ENCODE data around the gene CUX1. TPM values are rescaled to one million over a fixed set of nuclear protein-coding genes. Genes with fewer than 3 reads are reported as not detected.

Gene CUX1
- total RNA-seq, 2 donors from 2014 or later = 42.0 to 47.5 TPM

DNA sequence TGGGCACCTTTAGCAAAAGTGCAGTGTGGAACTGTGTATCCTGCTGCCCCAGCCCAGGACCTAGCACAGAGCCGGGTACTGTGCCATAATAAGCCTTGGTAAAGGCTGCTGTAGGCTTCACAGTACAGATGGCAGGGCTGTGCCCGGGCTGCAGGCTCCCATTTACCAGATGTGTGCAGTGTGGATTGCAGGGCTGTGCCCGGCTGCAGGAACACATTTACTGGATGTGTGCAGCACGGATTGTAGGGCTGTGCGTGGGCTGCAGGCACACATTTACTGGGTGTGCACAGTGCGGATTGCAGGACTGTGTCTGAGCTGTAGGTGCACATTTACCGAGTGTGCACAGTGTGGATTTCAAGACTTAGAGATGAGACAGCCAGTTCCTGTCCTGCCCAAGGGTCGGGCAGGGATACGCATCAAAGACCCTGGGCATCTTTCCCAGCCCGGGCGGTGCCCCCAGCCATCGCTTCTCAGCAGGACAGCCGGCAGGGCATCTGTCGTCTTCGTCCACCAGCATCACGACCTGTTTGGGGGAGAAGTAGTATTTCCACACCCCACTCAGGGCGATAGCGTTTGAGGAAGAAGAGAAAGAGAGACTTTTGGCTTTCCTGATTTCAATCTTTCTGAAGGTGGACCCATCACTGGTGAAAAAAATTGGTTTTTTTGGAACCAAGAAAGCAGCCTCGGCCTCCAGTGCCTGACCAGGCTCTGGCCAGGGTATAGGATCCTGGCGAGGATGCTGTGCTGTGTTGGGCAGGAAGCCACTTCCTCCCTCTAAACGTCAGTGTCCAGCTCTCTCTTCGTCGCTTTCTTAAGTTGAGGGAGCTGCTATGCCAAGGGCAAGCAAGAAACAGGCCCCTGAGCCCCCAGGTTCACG lies 180.8 kb downstream of the CUX1 start:
- Histone ChIP-seq H3K36me3 (replicated peaks in 1 of 2; ENCODE audit: insufficient read depth in 1 of 2, low read depth in 2 of 2) (no peaks in the 10 kb centered on the region), H3K27ac (no peak overlapping the region), H3K4me1 (no peaks in the 10 kb centered on the region), H3K27me3 (no peaks in the 10 kb centered on the region), H3K9me3 (no peaks in the 10 kb centered on the region), H3K4me3 (no peak overlapping the region)
- DNase-seq (no peak), ATAC-seq (no peak)
- WGBS, 2 donors = 87 to 93% methylated on average over 15 to 24 of the region's 24 CpGs
- no peak for TF ChIP-seq POLR2A (IDR thresholded peaks at IDR 0.05)
- TF ChIP-seq, protein P1, sequence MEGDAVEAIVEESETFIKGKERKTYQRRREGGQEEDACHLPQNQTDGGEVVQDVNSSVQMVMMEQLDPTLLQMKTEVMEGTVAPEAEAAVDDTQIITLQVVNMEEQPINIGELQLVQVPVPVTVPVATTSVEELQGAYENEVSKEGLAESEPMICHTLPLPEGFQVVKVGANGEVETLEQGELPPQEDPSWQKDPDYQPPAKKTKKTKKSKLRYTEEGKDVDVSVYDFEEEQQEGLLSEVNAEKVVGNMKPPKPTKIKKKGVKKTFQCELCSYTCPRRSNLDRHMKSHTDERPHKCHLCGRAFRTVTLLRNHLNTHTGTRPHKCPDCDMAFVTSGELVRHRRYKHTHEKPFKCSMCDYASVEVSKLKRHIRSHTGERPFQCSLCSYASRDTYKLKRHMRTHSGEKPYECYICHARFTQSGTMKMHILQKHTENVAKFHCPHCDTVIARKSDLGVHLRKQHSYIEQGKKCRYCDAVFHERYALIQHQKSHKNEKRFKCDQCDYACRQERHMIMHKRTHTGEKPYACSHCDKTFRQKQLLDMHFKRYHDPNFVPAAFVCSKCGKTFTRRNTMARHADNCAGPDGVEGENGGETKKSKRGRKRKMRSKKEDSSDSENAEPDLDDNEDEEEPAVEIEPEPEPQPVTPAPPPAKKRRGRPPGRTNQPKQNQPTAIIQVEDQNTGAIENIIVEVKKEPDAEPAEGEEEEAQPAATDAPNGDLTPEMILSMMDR (IDR thresholded peaks at IDR 0.05) = no peak
- intact Hi-C loops (cut with DNase I) = no loop called here

DNA sequence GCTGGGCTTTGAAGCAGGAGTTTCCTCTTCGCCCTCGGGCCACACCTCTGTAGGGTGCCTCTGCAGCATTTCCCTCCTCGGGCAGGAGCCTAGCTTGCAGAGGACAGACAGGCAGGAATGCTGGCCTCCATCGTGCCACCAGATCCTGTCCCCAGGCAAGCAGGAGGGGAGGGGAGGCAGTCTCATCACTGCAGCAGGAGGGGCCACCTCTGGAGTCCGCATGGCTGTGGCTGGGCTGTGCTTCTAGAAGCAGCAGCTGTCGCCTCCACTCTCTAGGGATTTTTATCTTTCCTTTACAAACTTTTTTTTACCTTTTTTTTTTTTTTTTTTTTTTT lies 181.4 kb downstream of the CUX1 start:
- no peaks in the 10 kb centered on the region for H3K4me1 ChIP-seq
- H3K27ac ChIP-seq = no peak overlapping the region
- H3K4me3 ChIP-seq = no peak overlapping the region
- TF ChIP-seq POLR2A (IDR thresholded peaks at IDR 0.05) = no peak
- TF ChIP-seq, protein P1 (IDR thresholded peaks at IDR 0.05) = no peak
- ATAC-seq (no peak), DNase-seq (no peak)
- H3K36me3 ChIP-seq (replicated peaks in 1 of 2; ENCODE audit: insufficient read depth in 1 of 2, low read depth in 2 of 2) = no peaks in the 10 kb centered on the region
- intact Hi-C loops (cut with DNase I) = no loop called here
- no peaks in the 10 kb centered on the region for H3K9me3 ChIP-seq
- WGBS, 2 donors = 53 to 58% methylated on average over 6 of the region's 6 CpGs
- no peaks in the 10 kb centered on the region for H3K27me3 ChIP-seq

DNA sequence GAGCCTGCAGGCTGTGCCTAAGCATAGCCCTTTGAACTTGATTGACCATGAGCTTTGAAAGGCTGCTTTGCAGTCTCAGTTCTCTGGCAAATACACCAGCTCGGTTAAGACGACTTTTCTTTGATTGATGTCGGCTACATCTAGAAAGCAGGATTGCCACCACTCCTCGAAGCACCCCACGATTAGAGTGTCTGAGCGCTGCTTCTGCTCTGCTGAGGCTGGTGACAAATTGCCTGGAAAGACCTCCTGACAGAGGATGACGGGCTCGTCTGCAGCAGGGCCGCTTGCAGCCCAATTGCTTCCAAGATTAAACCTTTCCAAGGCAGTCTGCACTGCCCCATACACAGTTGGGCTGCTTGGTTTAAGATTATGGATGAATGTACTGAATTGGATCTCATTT lies 182.0 kb downstream of the CUX1 start:
- H3K36me3 ChIP-seq (replicated peaks in 1 of 2; ENCODE audit: insufficient read depth in 1 of 2, low read depth in 2 of 2) = no peaks in the 10 kb centered on the region
- ATAC-seq = no peak
- H3K27me3 ChIP-seq = no peaks in the 10 kb centered on the region
- no peak for DNase-seq
- H3K4me1 ChIP-seq = no peaks in the 10 kb centered on the region
- no peak overlapping the region for H3K4me3 ChIP-seq
- WGBS, 2 donors = 91% methylated on average over 6 to 9 of the region's 9 CpGs
- intact Hi-C loops (cut with DNase I) = no loop called here
- no peaks in the 10 kb centered on the region for H3K9me3 ChIP-seq
- no peak overlapping the region for H3K27ac ChIP-seq
- TF ChIP-seq POLR2A (IDR thresholded peaks at IDR 0.05) = no peak
- TF ChIP-seq, protein P1 (IDR thresholded peaks at IDR 0.05) = no peak

DNA sequence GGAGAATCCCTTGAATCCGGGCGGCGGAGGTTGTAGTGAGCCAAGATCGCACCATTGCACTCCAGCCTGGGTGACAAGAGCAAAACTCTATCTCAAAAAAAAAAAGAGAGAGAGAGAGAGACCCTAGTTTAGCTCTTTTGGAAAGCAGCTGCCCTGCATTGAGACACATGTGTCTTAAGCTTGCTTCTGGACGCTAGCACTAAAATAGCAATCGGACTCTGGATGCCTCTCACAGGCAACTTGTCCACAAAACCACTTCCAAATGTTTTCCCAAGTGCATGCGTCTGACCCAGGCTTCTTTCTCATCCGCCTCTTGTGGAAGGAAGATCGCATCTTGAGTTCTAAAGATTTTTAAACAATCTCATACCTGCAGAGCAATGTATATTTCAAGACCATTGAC lies 182.7 kb downstream of the CUX1 start:
- Histone ChIP-seq H3K9me3 (no peaks in the 10 kb centered on the region), H3K36me3 (replicated peaks in 1 of 2; ENCODE audit: insufficient read depth in 1 of 2, low read depth in 2 of 2) (no peaks in the 10 kb centered on the region), H3K27ac (no peak overlapping the region), H3K4me1 (no peaks in the 10 kb centered on the region), H3K27me3 (no peaks in the 10 kb centered on the region), H3K4me3 (no peak overlapping the region)
- no peak for ATAC-seq
- intact Hi-C loops (cut with DNase I) = no loop called here
- 80 to 83% methylated on average over 9 of the region's 9 CpGs for WGBS, 2 donors
- no peak for DNase-seq
- TF ChIP-seq POLR2A (IDR thresholded peaks at IDR 0.05) = no peak

DNA sequence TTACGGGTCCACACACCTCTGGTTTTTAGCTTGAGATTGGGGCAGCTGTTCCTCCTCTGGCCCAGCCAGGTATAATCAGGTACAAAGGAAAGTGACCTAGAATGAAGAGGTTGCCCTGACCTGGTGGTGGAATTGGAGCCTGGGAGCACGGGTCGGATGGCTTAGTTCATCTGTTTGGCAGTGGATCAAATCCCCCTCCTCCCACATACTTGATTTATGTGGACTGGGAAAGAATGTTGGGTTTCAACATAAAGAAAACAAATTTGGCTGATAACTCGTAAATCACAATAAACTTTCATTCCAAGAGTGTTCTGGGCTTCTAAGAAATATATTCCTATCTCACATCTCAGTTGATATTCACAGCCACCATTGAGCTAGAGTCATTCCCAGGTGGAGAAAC lies 186.8 kb downstream of the CUX1 start:
- ATAC-seq (no peak), DNase-seq (no peak)
- intact Hi-C loops (cut with DNase I) = no loop called here
- 66 to 81% methylated on average over 4 of the region's 4 CpGs for WGBS, 2 donors
- Histone ChIP-seq H3K9me3 (no peaks in the 10 kb centered on the region), H3K36me3 (replicated peaks in 1 of 2; ENCODE audit: insufficient read depth in 1 of 2, low read depth in 2 of 2) (no peaks in the 10 kb centered on the region), H3K4me3 (no peak overlapping the region), H3K27me3 (no peaks in the 10 kb centered on the region), H3K27ac (no peak overlapping the region), H3K4me1 (peaks cover 2% of the 10 kb centered on the region)
- no peak for TF ChIP-seq POLR2A (IDR thresholded peaks at IDR 0.05)
- TF ChIP-seq, protein P1 (IDR thresholded peaks at IDR 0.05) = no peak

All from body of pancreas (tissue), 4 donors.